ENCODE measurements around the gene CDCP1.
"Not testable (repeated sequence)": the region's sequence is repeated elsewhere in the genome, so short reads cannot be mapped to it uniquely, and the experiment has no call there.

Gene CDCP1

GRCh38 chr3:45170096-45170495 is 23.9 kb upstream of the CDCP1 start:
- DNase-seq = peak; percentile 22 to 37

- peak in 1 of 2 donors; percentile 34 for DNase-seq
These were observed 23.1 kb upstream of the CDCP1 start for GRCh38 chr3:45169125-45169904.

GRCh38 chr3:45168451-45168850 is 22.3 kb upstream of the CDCP1 start:
- DNase-seq = peak in 1 of 2 donors; percentile 19

GRCh38 chr3:45167011-45167911 is 21.1 kb upstream of the CDCP1 start:
- peak; percentile 94 to 96 for DNase-seq

GRCh38 chr3:45166321-45166879 is 20.2 kb upstream of the CDCP1 start:
- DNase-seq = no peak

GRCh38 chr3:45165497-45166283 is 19.5 kb upstream of the CDCP1 start:
- DNase-seq = peak in 1 of 2 donors; percentile 27

GRCh38 chr3:45164056-45164455 is 17.9 kb upstream of the CDCP1 start:
- no peak for DNase-seq

GRCh38 chr3:45163481-45163880 is 17.3 kb upstream of the CDCP1 start:
- DNase-seq = no peak

- DNase-seq = no peak
These were observed 8.5 kb upstream of the CDCP1 start for GRCh38 chr3:45154641-45155147.

- DNase-seq = no peak
These were observed 7.7 kb upstream of the CDCP1 start for GRCh38 chr3:45153658-45154437.

- no peak for DNase-seq
These were observed 6.1 kb upstream of the CDCP1 start for GRCh38 chr3:45152307-45152706.

GRCh38 chr3:45151100-45151499 is 4.9 kb upstream of the CDCP1 start:
- no peak for DNase-seq

- no peak for DNase-seq
These were observed 2.7 kb upstream of the CDCP1 start for GRCh38 chr3:45148921-45149320.

- no peak for DNase-seq
These were observed 955 bp downstream of the CDCP1 start for GRCh38 chr3:45145223-45145622.

- DNase-seq = peak; percentile 72 to 78
These were observed 2.2 kb downstream of the CDCP1 start for GRCh38 chr3:45143673-45144671.

GRCh38 chr3:45140770-45141155 is 5.4 kb downstream of the CDCP1 start:
- DNase-seq = not testable (repeated sequence)

GRCh38 chr3:45140141-45140769 is 5.9 kb downstream of the CDCP1 start:
- peak; percentile 40 to 45 for DNase-seq

GRCh38 chr3:45139372-45140140 is 6.6 kb downstream of the CDCP1 start:
- DNase-seq = no peak

- no peak for DNase-seq
These were observed 8.5 kb downstream of the CDCP1 start for GRCh38 chr3:45137656-45138181.

Data from inflammatory macrophage treated with lipopolysaccharide for 1 hour (primary cell).